GM23338 (cell line): ENCODE results near the gene DNAJB12. TPM values are rescaled to one million over a fixed set of nuclear protein-coding genes. Genes with fewer than 3 reads are reported as not detected.

Experiments used
- ATAC-seq: fragments of 200-7000 bp; cut with Tn5 transposase; 3 replicates; pipeline ENCODE4 v1.9.1; 2020
- DNase-seq: peaks from one replicate; pipeline ENCODE4 v3.0.0-alpha.2; 2015; ENCODE audit warnings: low spot score
- H2AFZ ChIP-seq: fragments of 200-600 bp; sonication (generic); 2 replicates; pipeline ENCODE4 v1.8.0; 2016; ENCODE audit warnings: antibody characterized with exemption, mild to moderate bottlenecking, moderate library complexity
- H3F3A ChIP-seq: fragments of 200-600 bp; sonication (generic); replicated peaks from 2 replicates; pipeline ENCODE4 v1.8.0; 2017; ENCODE audit warnings: antibody characterized with exemption, mixed run types, low read depth
- H3K27ac ChIP-seq: fragments of 200-600 bp; sonication (generic); 2 replicates; pipeline ENCODE4 v1.6.1; 2016; ENCODE audit warnings: low read depth
- H3K27me3 ChIP-seq: fragments of 200-600 bp; sonication (generic); 2 replicates; pipeline ENCODE4 v1.8.0; 2016; ENCODE audit warnings: mild to moderate bottlenecking, mixed run types, moderate library complexity; ENCODE audit not compliant: insufficient read depth
- H3K36me3 ChIP-seq: fragments of 200-600 bp; sonication (generic); 2 replicates; pipeline ENCODE4 v1.8.0; 2016; ENCODE audit warnings: mild to moderate bottlenecking; ENCODE audit not compliant: insufficient read depth
- H3K4me1 ChIP-seq: fragments of 200-600 bp; sonication (generic); 2 replicates; pipeline ENCODE4 v1.8.0; 2016; ENCODE audit warnings: mild to moderate bottlenecking, moderate library complexity; ENCODE audit not compliant: insufficient read depth
- H3K4me2 ChIP-seq: fragments of 200-600 bp; sonication (generic); 2 replicates; pipeline ENCODE4 v1.7.1; 2017; ENCODE audit warnings: mixed run types
- H3K4me3 ChIP-seq: fragments of 200-600 bp; sonication (generic); 2 replicates; pipeline ENCODE4 v1.6.1; 2016; ENCODE audit warnings: mixed run types
- H3K79me2 ChIP-seq: fragments of 200-600 bp; sonication (generic); replicated peaks from 2 replicates; pipeline ENCODE4 v1.8.0; 2017; ENCODE audit warnings: mild to moderate bottlenecking; ENCODE audit not compliant: insufficient read depth
- H3K9me2 ChIP-seq: fragments of 200-600 bp; sonication (generic); 2 replicates; pipeline ENCODE4 v1.8.0; 2017; ENCODE audit not compliant: insufficient read depth
- H4K20me1 ChIP-seq: fragments of 200-600 bp; sonication (generic); replicated peaks from 2 replicates; pipeline ENCODE4 v1.8.0; 2017; ENCODE audit warnings: mild to moderate bottlenecking; ENCODE audit not compliant: insufficient read depth
- H3K27ac Mint-ChIP-seq: 2 replicates; pipeline ENCODE4 v1.8.0; 2020; ENCODE audit warnings: inconsistent platforms, mild to moderate bottlenecking, moderate library complexity, mixed read lengths
- H3K27me3 Mint-ChIP-seq: 3 replicates; pipeline ENCODE4 v1.8.0; 2022; ENCODE audit warnings: low read depth, mild to moderate bottlenecking, moderate library complexity, mixed read lengths, inconsistent platforms; ENCODE audit not compliant: insufficient read depth, poor library complexity
- H3K36me3 Mint-ChIP-seq: 3 replicates; pipeline ENCODE4 v1.8.0; 2021; ENCODE audit warnings: low read depth, mild to moderate bottlenecking, inconsistent platforms, moderate library complexity, mixed read lengths
- H3K4me1 Mint-ChIP-seq: 3 replicates; pipeline ENCODE4 v1.8.0; 2020; ENCODE audit warnings: mild to moderate bottlenecking, inconsistent platforms, mixed read lengths
- H3K4me3 Mint-ChIP-seq: 3 replicates; pipeline ENCODE4 v1.8.0; 2021; ENCODE audit warnings: moderate library complexity, mild to moderate bottlenecking, inconsistent platforms, mixed read lengths
- H3K9me3 Mint-ChIP-seq: 3 replicates; pipeline ENCODE4 v1.8.0; 2020; ENCODE audit warnings: moderate library complexity, mild to moderate bottlenecking, inconsistent platforms, mixed read lengths
- CREB1 ChIP-seq: fragments of 250-450 bp; sonication (Bioruptor Pico); IDR thresholded peaks from 2 replicates; pipeline ENCODE4 v1.5.0; 2020; ENCODE audit warnings: low read depth, mild to moderate bottlenecking, moderate library complexity
- CTCF ChIP-seq, 2 experiments: fragments of 200-600 bp in 1 of 2; sonication (generic) in 1 of 2; conservative IDR thresholded peaks; 2 replicates each; pipeline versions ENCODE4 v1.5.1 to v1.6.1; 2016 to 2017; ENCODE audit warnings: antibody characterized with exemption in 2 of 2, low read depth in 2 of 2, mild to moderate bottlenecking in 2 of 2, moderate library complexity in 1 of 2
- ETS1 ChIP-seq: IDR thresholded peaks from 2 replicates; pipeline ENCODE4 v1.6.1; 2016; ENCODE audit warnings: antibody characterized with exemption
- EZH2 ChIP-seq: fragments of 200-600 bp; sonication (generic); IDR thresholded peaks from one replicate; pipeline ENCODE4 v1.8.0; 2017; ENCODE audit warnings: antibody characterized with exemption, mild to moderate bottlenecking, low read depth; ENCODE audit not compliant: unreplicated experiment
- EZH2phosphoT487 ChIP-seq: fragments of 200-600 bp; sonication (generic); IDR thresholded peaks from one replicate; pipeline ENCODE4 v1.8.1; 2018; ENCODE audit warnings: antibody characterized with exemption; ENCODE audit not compliant: unreplicated experiment
- JUNB ChIP-seq: IDR thresholded peaks from one replicate; pipeline ENCODE4 v1.6.1; 2016; ENCODE audit warnings: antibody characterized with exemption; ENCODE audit not compliant: unreplicated experiment
- NANOG ChIP-seq: IDR thresholded peaks from 2 replicates; pipeline ENCODE4 v1.6.1; 2016; ENCODE audit warnings: antibody characterized with exemption, borderline replicate concordance
- POLR2AphosphoS5 ChIP-seq: IDR thresholded peaks from 2 replicates; pipeline ENCODE4 v1.6.1; 2016; ENCODE audit warnings: antibody characterized with exemption, low read depth
- REST ChIP-seq: IDR thresholded peaks from one replicate; pipeline ENCODE4 v1.6.1; 2018; ENCODE audit warnings: antibody characterized with exemption; ENCODE audit not compliant: unreplicated experiment
- STAT1 ChIP-seq: IDR thresholded peaks from one replicate; pipeline ENCODE4 v1.6.1; 2016; ENCODE audit warnings: antibody characterized with exemption; ENCODE audit not compliant: unreplicated experiment
- ZNF114 ChIP-seq: fragments of 250-450 bp; sonication (Bioruptor Pico); IDR thresholded peaks from 2 replicates; pipeline ENCODE4 v1.5.0; 2020; ENCODE audit warnings: mild to moderate bottlenecking, moderate library complexity
- ZNF331 ChIP-seq: fragments of 250-450 bp; sonication (Bioruptor Pico); IDR thresholded peaks from 2 replicates; pipeline ENCODE4 v1.5.0; 2020; ENCODE audit warnings: low read depth, mild to moderate bottlenecking, moderate library complexity
- ZNF462 ChIP-seq: fragments of 250-450 bp; sonication (Bioruptor Pico); IDR thresholded peaks from 2 replicates; pipeline ENCODE4 v1.5.0; 2020; ENCODE audit warnings: mild to moderate bottlenecking, moderate library complexity
- polyA plus RNA-seq: library from polyadenylated mRNA; unstranded; fragments of >200 nt; fragmentation: Nextera tagmentation; extraction: Ambion mirVana; gene quantifications from 2 replicates; pipeline ENCODE4 v1.2.1, GENCODE V29; 2016
- total RNA-seq: library from RNA; depleted of rRNA; stranded (reverse); fragments of >200 nt; shearing (Covaris generic); gene quantifications from 2 replicates; pipeline ENCODE4 v1.2.3, GENCODE V29; 2014

Gene DNAJB12
- total and polyA plus RNA-seq, 2 experiments from 2014 or later, result 12.8 to 16.0 TPM

- TF ChIP-seq REST (no peak), JUNB (no peak), EZH2 (no peak), ZNF331 (no peak), NANOG (no peak), ZNF114 (CRISPR knock-in tag) (no peak), CREB1 (CRISPR knock-in tag) (no peak), CTCF (conservative IDR thresholded peaks at IDR 0.05; ENCODE audit: low read depth in 2 of 2) (no peak), ETS1 (no peak)
These were observed 35.0 kb upstream of the DNAJB12 start (continued) for GRCh38 chr10:72389716-72390115.

- Histone ChIP-seq H3K4me2 (no peak overlapping the region), H3K36me3 (no peaks in the 10 kb centered on the region), H3K27me3 (no peaks in the 10 kb centered on the region), H2AFZ (no peak overlapping the region), H3K79me2 (no peaks in the 10 kb centered on the region), H3K27ac (no peak overlapping the region), H3K4me3 (no peak overlapping the region), H3F3A (no peaks in the 10 kb centered on the region), H3K4me1 (no peaks in the 10 kb centered on the region; the same call in 1 of the 2 replicates), H4K20me1 (no peaks in the 10 kb centered on the region), H3K9me2 (no peaks in the 10 kb centered on the region)
- Mint-ChIP-seq H3K27ac (no peak overlapping the region), H3K4me1 (peaks cover 22% of the 10 kb centered on the region), H3K9me3 (no peaks in the 10 kb centered on the region), H3K36me3 (no peaks in the 10 kb centered on the region; the same call in 2 of the 3 replicates), H3K27me3 (peaks cover 2% of the 10 kb centered on the region), H3K4me3 (no peak overlapping the region)
- ATAC-seq (no peak), DNase-seq (no peak)
- TF ChIP-seq EZH2phosphoT487 (no peak), STAT1 (no peak), ZNF462 (no peak), ZNF114 (CRISPR knock-in tag) (no peak), CREB1 (CRISPR knock-in tag) (no peak), ZNF331 (no peak), POLR2AphosphoS5 (no peak)
These were observed 34.3 kb upstream of the DNAJB12 start for GRCh38 chr10:72389014-72389413.
